Measurements from ENCODE around the gene TINCR.

TINCR gene

DNA sequence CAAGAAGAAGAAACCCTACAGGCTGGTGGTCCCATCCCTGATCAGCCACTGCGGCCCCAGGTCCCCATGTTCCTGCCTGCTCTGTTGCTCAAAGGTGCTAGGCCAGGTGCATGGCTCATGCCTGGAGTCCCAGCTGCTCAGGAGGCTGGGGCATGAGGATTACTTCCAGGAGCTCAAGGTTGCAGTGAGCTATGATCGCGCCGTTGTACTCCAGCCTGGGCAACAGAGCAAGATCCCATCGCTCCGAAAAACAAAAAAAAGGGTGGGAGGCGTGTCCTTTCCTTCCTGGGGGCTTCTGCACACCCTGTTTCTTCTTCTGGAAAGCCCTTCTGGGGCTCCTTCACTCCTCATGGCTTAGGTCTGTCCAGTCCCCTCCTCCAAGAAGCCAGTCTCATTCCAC lies 11.9 kb upstream of the TINCR start:
- TF ChIP-seq ZNF274 (IDR thresholded peaks at IDR 0.05; ENCODE audit: low read depth, low read length) = no peak

DNA sequence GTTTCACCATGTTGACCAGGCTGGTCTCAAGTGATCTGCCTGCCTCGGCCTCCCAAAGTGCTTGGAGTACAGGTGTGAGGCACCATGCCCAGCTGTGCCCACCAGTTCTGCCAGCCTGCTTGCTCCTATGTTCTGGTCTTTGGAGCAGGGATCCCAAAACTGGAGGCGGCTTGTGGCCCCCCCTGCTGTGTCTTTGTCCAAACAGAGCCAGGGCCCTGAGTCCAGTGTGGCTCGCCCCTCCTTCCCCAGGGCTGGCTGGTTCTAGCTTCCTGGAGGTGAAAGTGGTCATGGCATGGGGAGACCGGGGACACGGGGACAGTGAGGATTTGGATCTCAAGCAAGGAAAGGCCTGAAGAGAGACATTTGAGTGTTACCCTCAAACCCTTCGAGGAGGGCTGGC lies 11.5 kb upstream of the TINCR start:
- no peak overlapping the region for H3K4me3 ChIP-seq (ENCODE audit: low read length)
- TF ChIP-seq ZNF274 (IDR thresholded peaks at IDR 0.05; ENCODE audit: low read depth, low read length) = no peak

More for the DNA sequence above, 11.9 kb upstream of the TINCR start:
- H3K4me3 ChIP-seq (ENCODE audit: low read length) = no peak overlapping the region

DNA sequence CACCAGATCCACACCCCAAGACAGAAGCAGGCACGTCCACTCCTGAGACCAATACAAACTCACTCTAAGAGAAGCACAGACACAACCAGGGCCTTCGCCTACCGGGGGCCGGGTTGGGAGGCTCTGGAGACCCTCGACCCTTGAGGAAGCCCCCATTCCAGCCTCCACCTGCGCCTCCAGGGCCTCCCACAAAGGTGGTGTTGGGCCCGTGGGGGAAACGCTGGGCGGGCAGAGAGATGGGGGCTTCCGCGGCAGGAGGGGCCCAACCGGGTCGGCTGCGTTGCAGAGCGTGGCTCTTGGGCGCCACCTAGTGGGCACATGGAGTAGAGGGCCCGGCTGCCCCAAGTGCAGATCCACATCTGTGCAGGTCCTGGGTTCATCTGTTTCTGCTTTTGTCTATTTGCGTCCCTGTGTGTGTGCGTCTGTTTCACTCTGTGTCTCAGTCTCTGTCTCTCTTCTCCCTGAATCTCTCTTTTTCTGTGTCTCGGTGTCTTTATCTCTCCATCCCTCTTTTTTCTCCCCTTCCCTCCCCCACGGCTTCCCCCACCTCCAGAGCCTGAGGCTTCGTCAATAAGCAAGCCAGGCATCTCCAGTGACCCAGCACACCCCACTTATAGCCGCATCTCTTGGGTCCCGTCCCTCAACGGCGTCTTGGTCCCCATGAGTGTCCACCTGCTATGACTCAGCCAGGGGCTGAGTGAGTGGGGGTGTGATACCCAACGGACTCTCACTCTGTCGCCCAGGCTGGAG lies 10.5 kb upstream of the TINCR start:
- no peak for TF ChIP-seq ZNF274 (IDR thresholded peaks at IDR 0.05; ENCODE audit: low read depth, low read length)
- no peak overlapping the region for H3K4me3 ChIP-seq (ENCODE audit: low read length)

DNA sequence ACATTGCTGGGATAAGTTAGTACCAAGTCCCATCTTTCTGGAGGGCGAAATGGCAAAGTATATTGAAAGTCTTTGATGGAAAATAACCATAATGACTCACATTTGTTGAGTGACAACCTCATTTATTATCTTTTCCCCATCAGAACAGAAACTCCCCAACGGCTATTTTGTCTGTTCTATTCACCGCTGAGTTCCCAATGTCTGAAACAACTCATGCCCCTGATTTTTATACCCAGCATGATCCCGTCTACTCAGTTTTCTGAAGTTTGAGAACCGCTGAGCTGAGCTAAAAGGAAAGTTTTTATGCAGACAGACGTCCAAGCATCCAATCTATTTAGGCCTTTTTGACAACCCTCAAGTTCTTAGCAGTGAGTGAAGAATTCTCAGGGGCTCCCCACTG lies 7.8 kb upstream of the TINCR start:
- H3K4me3 ChIP-seq (ENCODE audit: low read length) = no peak overlapping the region
- no peak for TF ChIP-seq ZNF274 (IDR thresholded peaks at IDR 0.05; ENCODE audit: low read depth, low read length)

DNA sequence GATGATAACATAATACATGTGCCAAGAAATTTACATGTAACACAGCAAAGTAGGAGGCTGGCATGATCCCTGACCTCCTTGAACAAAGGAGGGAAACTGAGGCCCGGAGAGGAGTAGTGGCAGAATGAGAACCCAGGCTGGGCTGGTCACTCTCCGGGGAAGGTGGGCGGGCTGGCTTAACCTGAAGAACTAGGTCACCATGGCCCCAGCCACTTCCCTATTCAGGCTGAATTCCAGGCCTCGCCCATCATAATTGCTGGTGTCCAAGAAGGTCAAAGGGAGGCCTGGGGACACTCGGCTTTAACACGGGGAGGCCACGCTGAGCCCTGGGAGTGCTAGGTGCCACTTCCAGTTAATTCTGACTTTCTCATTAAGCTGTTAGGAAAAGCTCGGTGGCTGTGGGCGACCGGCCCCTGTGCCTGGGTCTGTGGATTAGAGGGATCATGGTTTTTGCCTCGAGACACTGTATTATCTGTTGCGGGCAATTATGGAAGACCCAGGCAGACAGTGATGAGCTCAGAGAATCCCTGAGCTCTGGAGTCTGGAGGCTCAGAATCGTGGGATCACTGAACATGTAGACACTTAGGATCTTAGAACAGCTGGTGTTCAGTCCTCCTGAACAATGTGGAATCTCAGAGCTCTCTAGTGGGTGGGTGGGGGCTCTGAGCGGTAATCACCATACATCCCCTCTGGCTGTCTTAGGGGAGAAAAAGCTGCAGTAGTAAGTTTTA lies 5.0 kb upstream of the TINCR start:
- no peak for TF ChIP-seq ZNF274 (IDR thresholded peaks at IDR 0.05; ENCODE audit: low read depth, low read length)
- H3K4me3 ChIP-seq (ENCODE audit: low read length) = no peak overlapping the region

GRCh38 chr19:5571777-5572176 lies 4.0 kb upstream of the TINCR start:
- no peak overlapping the region for H3K4me3 ChIP-seq (ENCODE audit: low read length)
- TF ChIP-seq ZNF274 (IDR thresholded peaks at IDR 0.05; ENCODE audit: low read depth, low read length) = no peak

DNA sequence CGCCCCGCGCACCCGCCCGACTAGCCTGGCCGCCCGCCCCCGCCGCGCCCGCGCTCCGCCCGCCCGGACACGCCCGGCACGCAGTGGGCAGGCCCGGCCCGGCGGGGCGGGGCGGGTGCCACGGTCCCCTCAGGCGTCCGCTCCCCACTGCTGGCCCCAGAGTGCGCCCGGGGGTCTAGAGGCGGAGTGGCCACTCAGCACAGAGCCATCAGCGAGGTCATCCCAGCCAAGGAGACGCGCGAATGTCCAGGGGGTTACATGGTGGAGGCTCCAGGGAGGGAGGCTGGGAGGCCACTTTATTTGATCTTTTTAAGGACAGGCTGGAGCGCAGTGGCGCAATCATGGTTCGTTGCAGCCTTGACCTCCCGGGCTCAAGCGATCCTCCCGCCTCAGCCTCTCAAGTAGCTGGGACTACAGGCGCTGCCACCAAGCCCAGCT lies 236 bp upstream of the TINCR start:
- no peak overlapping the region for H3K4me3 ChIP-seq (ENCODE audit: low read length)
- no peak for TF ChIP-seq ZNF274 (IDR thresholded peaks at IDR 0.05; ENCODE audit: low read depth, low read length)

DNA sequence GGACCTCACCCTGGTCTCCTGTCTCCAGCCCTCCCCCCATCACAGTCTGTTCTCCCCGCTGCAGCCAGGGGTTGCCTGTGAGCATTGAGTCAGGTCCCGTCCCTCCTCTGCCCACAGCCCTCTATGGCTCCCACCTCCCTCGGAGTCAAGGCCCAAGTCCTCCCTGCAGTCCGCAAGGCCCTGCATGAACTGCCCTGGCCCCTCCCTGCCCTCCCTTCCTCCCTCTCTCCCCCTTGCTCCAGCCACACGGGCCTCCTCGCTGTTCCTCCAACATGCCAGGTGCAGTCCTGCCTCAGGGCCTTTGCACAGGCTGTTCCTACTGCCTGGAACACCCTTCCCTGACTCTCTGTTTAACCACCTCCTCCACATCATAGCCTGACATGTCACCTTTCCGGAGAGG lies 2.8 kb downstream of the TINCR start:
- no peak for TF ChIP-seq ZNF274 (IDR thresholded peaks at IDR 0.05; ENCODE audit: low read depth, low read length)

GRCh38 chr19:5563935-5564612 lies 3.7 kb downstream of the TINCR start:
- TF ChIP-seq ZNF274 (IDR thresholded peaks at IDR 0.05; ENCODE audit: low read depth, low read length) = no peak
- H3K4me3 ChIP-seq (ENCODE audit: low read length) = no peak overlapping the region

More for the DNA sequence above, 2.8 kb downstream of the TINCR start:
- H3K4me3 ChIP-seq (ENCODE audit: low read length) = no peak overlapping the region

- no peak overlapping the region for H3K4me3 ChIP-seq (ENCODE audit: low read length)
- TF ChIP-seq ZNF274 (IDR thresholded peaks at IDR 0.05; ENCODE audit: low read depth, low read length) = no peak
Observed at GRCh38 chr19:5563008-5563431, 4.7 kb downstream of the TINCR start.

DNA sequence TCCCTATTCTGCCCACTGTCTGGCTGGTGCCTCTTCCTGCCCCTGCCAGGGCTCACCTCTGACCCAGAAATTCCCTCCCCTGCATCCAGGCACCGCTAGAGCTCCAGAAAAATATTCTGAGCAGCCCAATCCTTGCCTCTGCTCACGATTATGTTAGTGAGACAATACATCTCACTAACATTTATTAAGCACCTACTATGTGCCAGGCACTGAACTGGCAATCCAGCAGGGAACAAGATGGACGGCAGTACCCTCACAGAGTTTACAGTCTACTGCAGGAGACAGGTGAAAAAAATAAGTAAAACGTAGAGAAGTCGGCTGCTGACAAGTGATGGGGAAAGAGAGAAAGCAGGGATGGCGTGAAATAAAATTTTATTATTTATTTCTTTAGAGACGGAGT lies 5.5 kb downstream of the TINCR start:
- no peak for TF ChIP-seq ZNF274 (IDR thresholded peaks at IDR 0.05; ENCODE audit: low read depth, low read length)
- no peak overlapping the region for H3K4me3 ChIP-seq (ENCODE audit: low read length)

GRCh38 chr19:5561559-5561958 lies 6.2 kb downstream of the TINCR start:
- no peak for TF ChIP-seq ZNF274 (IDR thresholded peaks at IDR 0.05; ENCODE audit: low read depth, low read length)
- no peak overlapping the region for H3K4me3 ChIP-seq (ENCODE audit: low read length)

- TF ChIP-seq ZNF274 (IDR thresholded peaks at IDR 0.05; ENCODE audit: low read depth, low read length) = no peak
- no peak overlapping the region for H3K4me3 ChIP-seq (ENCODE audit: low read length)
Observed at GRCh38 chr19:5560156-5560555, 7.6 kb downstream of the TINCR start.

GRCh38 chr19:5559804-5560133 lies 8.0 kb downstream of the TINCR start:
- no peak for TF ChIP-seq ZNF274 (IDR thresholded peaks at IDR 0.05; ENCODE audit: low read depth, low read length)
- H3K4me3 ChIP-seq (ENCODE audit: low read length) = no peak overlapping the region

GRCh38 chr19:5558101-5558621 lies 9.6 kb downstream of the TINCR start:
- no peak for TF ChIP-seq ZNF274 (IDR thresholded peaks at IDR 0.05; ENCODE audit: low read depth, low read length)
- H3K4me3 ChIP-seq (ENCODE audit: low read length) = no peak overlapping the region

Data from GM08714 (cell line).